ENCODE data around the gene SHANK3. TPM values are rescaled to one million over a fixed set of nuclear protein-coding genes. Genes with fewer than 3 reads are reported as not detected.

The SHANK3 gene
- total and polyA plus RNA-seq, 2 experiments from 2014 or later = 0.10 to 0.97 TPM

GRCh38 chr22:50718352-50718709 is 45.7 kb downstream of the SHANK3 start:
- H3K9ac ChIP-seq = no peak overlapping the region
- no peaks in the 10 kb centered on the region for H3K36me3 ChIP-seq (ENCODE audit: low read depth)
- no peak overlapping the region for H3K4me3 ChIP-seq
- H3K27ac ChIP-seq = no peak overlapping the region
- H3K4me2 ChIP-seq (ENCODE audit: unreplicated experiment) = no peak overlapping the region
- H4K20me1 ChIP-seq (ENCODE audit: insufficient read depth) = no peaks in the 10 kb centered on the region
- in situ Hi-C loops (cut with MboI) = no loop called here
- no peaks in the 10 kb centered on the region for H3K79me2 ChIP-seq (ENCODE audit: insufficient read depth)
- no peaks in the 10 kb centered on the region for H3K4me1 ChIP-seq (ENCODE audit: insufficient read depth)
- WGBS, 2 experiments (ENCODE audit: low coverage in 1 of 2, low lambda C conversion rate in 2 of 2, missing lambda C conversion rate in 2 of 2) = 89 to 94% methylated on average over 10 of the region's 10 CpGs
- H3K9me2 ChIP-seq (ENCODE audit: insufficient read depth) = no peaks in the 10 kb centered on the region
- no peaks in the 10 kb centered on the region for H3F3A ChIP-seq (ENCODE audit: insufficient read depth)
- 0 out of 2 replicates have a peak, but pooled peaks cover 8% of the 10 kb centered on the region for H3K27me3 ChIP-seq (replicated peaks; ENCODE audit: insufficient read depth)
- no peak for TF ChIP-seq EZH2 (IDR thresholded peaks at IDR 0.05; ENCODE audit: insufficient read depth, poor library complexity, severe bottlenecking)
- H3K9me3 ChIP-seq (ENCODE audit: low read depth) = no peaks in the 10 kb centered on the region
- DNase-seq = no peak
- no peak overlapping the region for H2AFZ ChIP-seq

GRCh38 chr22:50719814-50720300 is 47.2 kb downstream of the SHANK3 start:
- no peak overlapping the region for H3K4me2 ChIP-seq (ENCODE audit: unreplicated experiment)
- WGBS, 2 experiments (ENCODE audit: low coverage in 1 of 2, low lambda C conversion rate in 2 of 2, missing lambda C conversion rate in 2 of 2) = 18 to 25% methylated on average over 5 to 40 of the region's 40 CpGs
- no peaks in the 10 kb centered on the region for H3K9me2 ChIP-seq (ENCODE audit: insufficient read depth)
- no peak for DNase-seq
- no peaks in the 10 kb centered on the region for H4K20me1 ChIP-seq (ENCODE audit: insufficient read depth)
- no peak overlapping the region for H3K27ac ChIP-seq
- H3K36me3 ChIP-seq (ENCODE audit: low read depth) = no peaks in the 10 kb centered on the region
- H2AFZ ChIP-seq = no peak overlapping the region
- 0 out of 2 replicates have a peak, but pooled peaks cover 8% of the 10 kb centered on the region for H3K27me3 ChIP-seq (replicated peaks; ENCODE audit: insufficient read depth)
- no peaks in the 10 kb centered on the region for H3K4me1 ChIP-seq (ENCODE audit: insufficient read depth)
- H3K9me3 ChIP-seq (ENCODE audit: low read depth) = no peaks in the 10 kb centered on the region
- no peaks in the 10 kb centered on the region for H3K79me2 ChIP-seq (ENCODE audit: insufficient read depth)
- H3F3A ChIP-seq (ENCODE audit: insufficient read depth) = no peaks in the 10 kb centered on the region
- in situ Hi-C loops (cut with MboI) = no loop called here
- TF ChIP-seq EZH2 (IDR thresholded peaks at IDR 0.05; ENCODE audit: insufficient read depth, poor library complexity, severe bottlenecking) (no peak), EZH2phosphoT487 (IDR thresholded peaks at IDR 0.05; ENCODE audit: insufficient read depth, low read depth) (no peak)
- peak overlapping the region; percentile 43; the same call in 1 of the 2 replicates for H3K4me3 ChIP-seq
- H3K9ac ChIP-seq = no peak overlapping the region

GRCh38 chr22:50720301-50721256 is 48.0 kb downstream of the SHANK3 start:
- H3F3A ChIP-seq (ENCODE audit: insufficient read depth) = no peaks in the 10 kb centered on the region
- in situ Hi-C loops (cut with MboI) = no loop called here
- no peak overlapping the region for H3K9ac ChIP-seq
- 26 to 42% methylated on average over 44 to 97 of the region's 132 CpGs for WGBS, 2 experiments (ENCODE audit: low coverage in 1 of 2, low lambda C conversion rate in 2 of 2, missing lambda C conversion rate in 2 of 2)
- peak overlapping the region; percentile 57 for H3K4me2 ChIP-seq (ENCODE audit: unreplicated experiment)
- no peaks in the 10 kb centered on the region for H3K9me2 ChIP-seq (ENCODE audit: insufficient read depth)
- 0 out of 2 replicates have a peak, but pooled peaks cover 8% of the 10 kb centered on the region for H3K27me3 ChIP-seq (replicated peaks; ENCODE audit: insufficient read depth)
- peak overlapping the region; percentile 43; the same call in 1 of the 2 replicates for H3K4me3 ChIP-seq
- peak; percentile 48 for DNase-seq
- H3K9me3 ChIP-seq (ENCODE audit: low read depth) = no peaks in the 10 kb centered on the region
- H3K4me1 ChIP-seq (ENCODE audit: insufficient read depth) = no peaks in the 10 kb centered on the region
- H3K27ac ChIP-seq = no peak overlapping the region
- no peak overlapping the region for H2AFZ ChIP-seq
- H4K20me1 ChIP-seq (ENCODE audit: insufficient read depth) = no peaks in the 10 kb centered on the region
- H3K36me3 ChIP-seq (ENCODE audit: low read depth) = no peaks in the 10 kb centered on the region
- TF ChIP-seq EZH2phosphoT487 (IDR thresholded peaks at IDR 0.05; ENCODE audit: insufficient read depth, low read depth) (no peak), EZH2 (IDR thresholded peaks at IDR 0.05; ENCODE audit: insufficient read depth, poor library complexity, severe bottlenecking) (peak; percentile 48)
- no peaks in the 10 kb centered on the region for H3K79me2 ChIP-seq (ENCODE audit: insufficient read depth)

GRCh38 chr22:50721257-50721844 is 48.7 kb downstream of the SHANK3 start:
- no peaks in the 10 kb centered on the region for H3K79me2 ChIP-seq (ENCODE audit: insufficient read depth)
- H3K4me2 ChIP-seq (ENCODE audit: unreplicated experiment) = no peak overlapping the region
- H3K36me3 ChIP-seq (ENCODE audit: low read depth) = no peaks in the 10 kb centered on the region
- no peak overlapping the region for H3K27ac ChIP-seq
- 0 out of 2 replicates have a peak, but pooled peaks cover 8% of the 10 kb centered on the region for H3K27me3 ChIP-seq (replicated peaks; ENCODE audit: insufficient read depth)
- no peak for TF ChIP-seq EZH2phosphoT487 (IDR thresholded peaks at IDR 0.05; ENCODE audit: insufficient read depth, low read depth)
- no peak for TF ChIP-seq EZH2 (IDR thresholded peaks at IDR 0.05; ENCODE audit: insufficient read depth, poor library complexity, severe bottlenecking)
- H3K4me3 ChIP-seq = no peak overlapping the region
- 82 to 84% methylated on average over 15 to 24 of the region's 32 CpGs for WGBS, 2 experiments (ENCODE audit: low coverage in 1 of 2, low lambda C conversion rate in 2 of 2, missing lambda C conversion rate in 2 of 2)
- no peak for DNase-seq
- H3K9ac ChIP-seq = no peak overlapping the region
- H3K9me2 ChIP-seq (ENCODE audit: insufficient read depth) = no peaks in the 10 kb centered on the region
- H3K9me3 ChIP-seq (ENCODE audit: low read depth) = no peaks in the 10 kb centered on the region
- H3K4me1 ChIP-seq (ENCODE audit: insufficient read depth) = no peaks in the 10 kb centered on the region
- no peaks in the 10 kb centered on the region for H3F3A ChIP-seq (ENCODE audit: insufficient read depth)
- in situ Hi-C loops (cut with MboI) = no loop called here
- no peak overlapping the region for H2AFZ ChIP-seq
- no peaks in the 10 kb centered on the region for H4K20me1 ChIP-seq (ENCODE audit: insufficient read depth)

All from GM23248 (cell line).